CD4-positive, alpha-beta T cell (primary cell): ENCODE results near the gene RNF125. TPM values are rescaled to one million over a fixed set of nuclear protein-coding genes. Genes with fewer than 3 reads are reported as not detected.

ENCODE experiments used
- ATAC-seq: fragments of 200-7000 bp; cut with Tn5 transposase; one replicate; pipeline ENCODE4 v1.10.0; 2022; ENCODE audit warnings: mild to moderate bottlenecking; ENCODE audit not compliant: poor library complexity
- CTCF ChIA-PET: fragments of 350-600 bp; sonication (Branson Sonifier 250); formaldehyde crosslinking; loops from one replicate; lab custom pipeline; 2021; ENCODE audit warnings: antibody characterized with exemption, inconsistent platforms; lab: Charles Lee
- POLR2A ChIA-PET: fragments of 350-600 bp; sonication (Branson Sonifier 250); formaldehyde crosslinking; loops from one replicate; lab custom pipeline; 2021; ENCODE audit warnings: antibody characterized with exemption, inconsistent platforms; lab: Charles Lee
- DNase-seq, 14 experiments: peaks; one replicate each; pipeline ENCODE4 v3.0.0-alpha.2; 2013 to 2020; ENCODE audit warnings: mixed read lengths in 2 of 14
- H3K27ac ChIP-seq, 2 donors: one replicate each; pipeline versions ENCODE4 v1.5.1 to v1.7.0; 2013; ENCODE audit warnings: low read length in 2 of 2, low read depth in 1 of 2, mild to moderate bottlenecking in 1 of 2
- H3K27me3 ChIP-seq, 2 experiments: 1 replicate in 1 of 2; 2 replicates in 1 of 2; pipeline versions ENCODE4 v1.6.1 to v1.7.0; 2013; ENCODE audit warnings: low read length in 2 of 2, control low read depth in 1 of 2, mild to moderate bottlenecking in 1 of 2, moderate library complexity in 1 of 2; ENCODE audit not compliant: insufficient read depth in 2 of 2, control insufficient read depth in 1 of 2
- H3K36me3 ChIP-seq: one replicate; pipeline ENCODE4 v1.6.1; 2013; ENCODE audit warnings: low read length, control low read depth; ENCODE audit not compliant: insufficient read depth
- H3K4me1 ChIP-seq: one replicate; pipeline ENCODE4 v1.6.1; 2013; ENCODE audit warnings: low read length, control low read depth; ENCODE audit not compliant: insufficient read depth
- H3K4me3 ChIP-seq: one replicate; pipeline ENCODE4 v1.5.1; 2013; ENCODE audit warnings: mild to moderate bottlenecking, low read length, moderate library complexity
- H3K9me3 ChIP-seq, 2 experiments: 1 replicate in 1 of 2; 2 replicates in 1 of 2; pipeline versions ENCODE4 v1.6.1 to v1.7.0; 2013; ENCODE audit warnings: low read length in 2 of 2, mild to moderate bottlenecking in 2 of 2, control low read depth in 1 of 2, moderate library complexity in 1 of 2; ENCODE audit not compliant: control insufficient read depth in 1 of 2, insufficient read depth in 1 of 2
- H3K27ac Mint-ChIP-seq: one replicate; pipeline ENCODE4 v1.8.0; 2020; ENCODE audit warnings: mixed read lengths
- H3K27me3 Mint-ChIP-seq: one replicate; pipeline ENCODE4 v1.8.0; 2021; ENCODE audit warnings: mixed read lengths
- H3K36me3 Mint-ChIP-seq: one replicate; pipeline ENCODE4 v1.8.0; 2021; ENCODE audit warnings: low read depth, mixed read lengths
- H3K4me1 Mint-ChIP-seq: one replicate; pipeline ENCODE4 v1.8.0; 2021; ENCODE audit warnings: low read depth, mixed read lengths
- H3K4me3 Mint-ChIP-seq: one replicate; pipeline ENCODE4 v1.8.0; 2020; ENCODE audit warnings: mild to moderate bottlenecking, mixed read lengths
- H3K9me3 Mint-ChIP-seq: one replicate; pipeline ENCODE4 v1.8.0; 2020; ENCODE audit warnings: mixed read lengths
- intact Hi-C, 2 experiments: fragments of 100-400 bp; cut with DNase I in 1 of 2; cut with micrococcal nuclease in 1 of 2; formaldehyde crosslinking; loops; one replicate each; pipeline versions ENCODE4 v1.15.1 to v1.9.0; 2023 to 2025; cut with DNase I, micrococcal nuclease
- total RNA-seq, 174 experiments: library from RNA in 2 of 174; stranded (reverse) in 2 of 174; gene quantifications; one replicate each; pipeline ENCODE4 v1.2.3 and lab custom pipeline; 2021 to 2026
- TF ChIP-seq, protein P1 (sequence below): fragments of 200-600 bp; IDR thresholded peaks from one replicate; pipeline ENCODE4 v1.8.0; 2022; ENCODE audit warnings: antibody characterized with exemption, mild to moderate bottlenecking

The RNF125 gene
- total RNA-seq, 2 experiments from 2014 or later: 107 to 112 TPM

DNA sequence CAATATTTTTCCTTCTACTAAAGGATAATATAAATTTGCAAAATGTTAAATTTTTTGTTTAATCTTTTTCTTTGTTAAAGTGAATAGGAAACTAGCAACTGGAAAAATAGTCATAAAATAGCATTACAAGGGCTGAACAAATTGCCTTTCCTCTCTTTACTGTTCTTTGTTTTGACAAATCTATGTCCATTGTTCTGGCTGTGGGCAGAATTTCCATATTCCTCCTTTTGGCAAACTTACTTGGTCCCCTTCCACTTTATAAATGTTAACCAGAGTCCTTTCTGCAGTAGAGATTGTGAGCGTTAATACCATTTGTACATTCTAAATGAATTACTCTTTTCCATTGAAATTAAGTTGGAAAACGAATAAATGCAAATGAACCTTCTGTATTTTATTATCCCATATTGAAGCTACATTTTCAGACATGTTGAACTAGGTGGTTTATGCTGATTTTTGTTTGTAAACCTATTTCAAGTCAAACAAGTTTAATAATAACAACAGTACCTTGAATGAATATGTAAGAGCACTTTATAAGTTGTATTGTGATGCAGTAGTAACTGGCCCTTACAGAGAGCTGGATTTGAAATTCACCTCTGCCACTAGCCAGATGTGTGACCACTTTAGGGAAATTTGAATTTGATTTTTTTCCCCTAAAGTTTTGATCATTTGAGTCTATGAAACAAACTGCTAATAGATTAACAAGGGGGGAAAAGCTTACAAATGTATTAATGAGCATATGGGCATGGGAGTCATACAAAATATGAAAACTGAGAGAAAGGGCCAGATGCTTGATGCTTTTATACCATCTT lies 3.3 kb downstream of the RNF125 start:
- H3K36me3 ChIP-seq: peaks cover 14% of the 10 kb centered on the region
- H3K27me3 ChIP-seq: no peaks in the 10 kb centered on the region
- Mint-ChIP-seq H3K4me3 (peak overlapping the region; percentile 82), H3K27me3 (no peaks in the 10 kb centered on the region), H3K27ac (peak overlapping the region; percentile 99), H3K4me1 (peaks cover 72% of the 10 kb centered on the region), H3K9me3 (no peaks in the 10 kb centered on the region), H3K36me3 (peaks cover 67% of the 10 kb centered on the region)
- TF ChIP-seq, protein P1, sequence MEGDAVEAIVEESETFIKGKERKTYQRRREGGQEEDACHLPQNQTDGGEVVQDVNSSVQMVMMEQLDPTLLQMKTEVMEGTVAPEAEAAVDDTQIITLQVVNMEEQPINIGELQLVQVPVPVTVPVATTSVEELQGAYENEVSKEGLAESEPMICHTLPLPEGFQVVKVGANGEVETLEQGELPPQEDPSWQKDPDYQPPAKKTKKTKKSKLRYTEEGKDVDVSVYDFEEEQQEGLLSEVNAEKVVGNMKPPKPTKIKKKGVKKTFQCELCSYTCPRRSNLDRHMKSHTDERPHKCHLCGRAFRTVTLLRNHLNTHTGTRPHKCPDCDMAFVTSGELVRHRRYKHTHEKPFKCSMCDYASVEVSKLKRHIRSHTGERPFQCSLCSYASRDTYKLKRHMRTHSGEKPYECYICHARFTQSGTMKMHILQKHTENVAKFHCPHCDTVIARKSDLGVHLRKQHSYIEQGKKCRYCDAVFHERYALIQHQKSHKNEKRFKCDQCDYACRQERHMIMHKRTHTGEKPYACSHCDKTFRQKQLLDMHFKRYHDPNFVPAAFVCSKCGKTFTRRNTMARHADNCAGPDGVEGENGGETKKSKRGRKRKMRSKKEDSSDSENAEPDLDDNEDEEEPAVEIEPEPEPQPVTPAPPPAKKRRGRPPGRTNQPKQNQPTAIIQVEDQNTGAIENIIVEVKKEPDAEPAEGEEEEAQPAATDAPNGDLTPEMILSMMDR: no peak
- no peak overlapping the region for H3K27ac ChIP-seq
- H3K4me3 ChIP-seq: no peak overlapping the region
- ChIA-PET CTCF (interaction anchor here (0.9 to 2.4 kb wide), 3 partner anchors 28 to 69 kb away, joined by 3 to 9 read pairs (median 3); no protein-coding TSS in a partner anchor), POLR2A (interaction anchor here (0.8 to 4.1 kb wide), 5 partner anchors 10 to 79 kb away, joined by 3 to 139 read pairs (median 6); partner anchors contain the start of genes RNF138 and TRAPPC8)
- ATAC-seq (no peak), DNase-seq (no peak)
- H3K4me1 ChIP-seq: peaks cover 63% of the 10 kb centered on the region
- H3K9me3 ChIP-seq: no peaks in the 10 kb centered on the region
- intact Hi-C loops: loop anchor here (2.0 to 5.0 kb wide), 3 partner anchors 17 to 50 kb away; no protein-coding TSS in a partner anchor

GRCh38 chr18:32025744-32026143 lies 7.1 kb downstream of the RNF125 start:
- H3K27me3 ChIP-seq: no peaks in the 10 kb centered on the region
- Mint-ChIP-seq H3K4me3 (peak overlapping the region; percentile 31), H3K4me1 (peaks cover 84% of the 10 kb centered on the region), H3K9me3 (no peaks in the 10 kb centered on the region), H3K27ac (peak overlapping the region; percentile 45), H3K27me3 (no peaks in the 10 kb centered on the region), H3K36me3 (peaks cover 77% of the 10 kb centered on the region)
- ATAC-seq (no peak), DNase-seq (no peak)
- H3K4me3 ChIP-seq: no peak overlapping the region
- TF ChIP-seq, protein P1: no peak
- intact Hi-C loops: no loop called here
- H3K27ac ChIP-seq: no peak overlapping the region
- peaks cover 60% of the 10 kb centered on the region for H3K4me1 ChIP-seq
- H3K9me3 ChIP-seq: no peaks in the 10 kb centered on the region
- POLR2A ChIA-PET: interaction anchor here (0.6 to 3.0 kb wide), 4 partner anchors 15 to 114 kb away, joined by 3 to 10 read pairs (median 5); partner anchors contain the start of gene TRAPPC8
- CTCF ChIA-PET: no interaction called here
- H3K36me3 ChIP-seq: peaks cover 22% of the 10 kb centered on the region

DNA sequence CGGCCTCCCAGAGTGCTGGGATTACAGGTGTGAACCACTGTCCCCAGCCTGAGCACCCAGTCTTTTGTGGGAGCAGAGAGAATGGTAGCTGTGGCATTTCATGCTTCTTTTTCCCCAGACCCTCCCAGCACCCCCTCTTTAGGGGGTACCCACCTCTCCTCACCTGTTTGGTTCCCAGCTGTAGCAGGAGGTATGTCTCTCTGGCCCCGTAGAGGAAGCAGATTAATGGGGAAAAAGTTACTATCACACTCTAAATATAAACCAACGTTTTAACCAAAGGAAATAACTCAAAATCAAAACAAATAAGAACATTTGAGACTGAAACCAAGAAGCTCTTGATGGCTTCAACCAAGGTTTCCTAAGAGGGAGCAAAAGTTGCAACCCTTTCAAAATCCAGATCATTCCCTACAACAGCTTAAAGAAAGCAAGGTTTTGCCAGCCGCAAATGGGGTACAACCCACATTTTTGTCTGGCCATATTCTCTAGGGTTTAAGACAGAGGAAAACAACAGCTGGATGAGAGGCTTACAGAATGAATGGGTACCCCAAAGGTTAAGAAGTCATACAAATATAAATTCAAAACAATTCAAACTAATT lies 8.0 kb downstream of the RNF125 start:
- H3K4me1 Mint-ChIP-seq: peaks cover 91% of the 10 kb centered on the region
- H3K4me3 Mint-ChIP-seq: peak overlapping the region; percentile 44
- no peak overlapping the region for H3K27ac ChIP-seq
- H3K27me3 ChIP-seq: no peaks in the 10 kb centered on the region
- no peaks in the 10 kb centered on the region for H3K27me3 Mint-ChIP-seq
- no peaks in the 10 kb centered on the region for H3K9me3 Mint-ChIP-seq
- no peaks in the 10 kb centered on the region for H3K9me3 ChIP-seq
- TF ChIP-seq, protein P1: no peak
- ChIA-PET POLR2A (interaction anchor here (2.0 to 4.4 kb wide), 3 partner anchors 8 to 83 kb away, joined by 5 to 26 read pairs (median 10); partner anchors contain the start of genes RNF125 and TRAPPC8), CTCF (no interaction called here)
- ATAC-seq: no peak
- peaks cover 82% of the 10 kb centered on the region for H3K36me3 Mint-ChIP-seq
- intact Hi-C loops: no loop called here
- H3K36me3 ChIP-seq: peaks cover 27% of the 10 kb centered on the region
- H3K27ac Mint-ChIP-seq: peak overlapping the region; percentile 50
- no peak for DNase-seq
- H3K4me3 ChIP-seq: no peak overlapping the region
- H3K4me1 ChIP-seq: peaks cover 53% of the 10 kb centered on the region
